Measurements from ENCODE around the gene NAV3.

Gene NAV3

DNA sequence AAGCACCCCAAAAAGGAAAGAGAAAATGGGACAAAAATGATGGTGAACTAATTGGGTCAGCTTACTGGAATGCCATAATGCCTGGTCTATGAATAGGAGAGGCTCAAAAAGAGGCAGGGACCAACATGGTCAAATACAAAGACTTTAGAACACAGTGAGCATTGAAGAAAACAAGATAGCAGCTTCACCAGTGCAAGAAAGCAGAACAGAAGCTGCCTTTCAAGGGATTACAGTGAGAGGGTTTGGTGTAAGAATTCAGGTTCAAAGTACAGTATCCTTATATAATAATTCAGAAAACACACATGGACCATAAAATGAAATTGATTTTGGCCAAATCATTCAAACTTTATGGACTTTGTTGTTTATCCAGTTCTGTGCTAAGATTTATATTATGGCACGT is 162.1 kb downstream of the NAV3 start:
- DNase-seq (ENCODE audit: low read depth) = no peak

DNA sequence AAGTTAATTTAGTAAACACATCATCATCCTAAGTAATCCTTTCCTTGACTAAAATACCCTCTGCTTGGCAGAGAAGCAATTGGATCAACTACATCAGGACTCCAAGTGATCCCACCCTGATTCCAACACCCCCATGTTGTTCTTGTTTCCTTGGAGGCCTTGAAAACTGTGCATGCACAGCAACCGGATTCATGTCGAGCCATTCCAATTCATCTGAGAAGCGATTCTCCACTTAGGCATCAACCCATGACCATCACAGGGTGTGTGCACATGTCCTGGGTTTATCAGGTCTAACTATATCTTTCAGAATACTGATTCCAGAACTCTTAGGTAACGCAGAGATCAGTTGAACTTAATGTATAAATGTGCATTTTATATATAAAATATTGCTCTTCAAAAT is 163.0 kb downstream of the NAV3 start:
- no peak for DNase-seq (ENCODE audit: low read depth)

DNA sequence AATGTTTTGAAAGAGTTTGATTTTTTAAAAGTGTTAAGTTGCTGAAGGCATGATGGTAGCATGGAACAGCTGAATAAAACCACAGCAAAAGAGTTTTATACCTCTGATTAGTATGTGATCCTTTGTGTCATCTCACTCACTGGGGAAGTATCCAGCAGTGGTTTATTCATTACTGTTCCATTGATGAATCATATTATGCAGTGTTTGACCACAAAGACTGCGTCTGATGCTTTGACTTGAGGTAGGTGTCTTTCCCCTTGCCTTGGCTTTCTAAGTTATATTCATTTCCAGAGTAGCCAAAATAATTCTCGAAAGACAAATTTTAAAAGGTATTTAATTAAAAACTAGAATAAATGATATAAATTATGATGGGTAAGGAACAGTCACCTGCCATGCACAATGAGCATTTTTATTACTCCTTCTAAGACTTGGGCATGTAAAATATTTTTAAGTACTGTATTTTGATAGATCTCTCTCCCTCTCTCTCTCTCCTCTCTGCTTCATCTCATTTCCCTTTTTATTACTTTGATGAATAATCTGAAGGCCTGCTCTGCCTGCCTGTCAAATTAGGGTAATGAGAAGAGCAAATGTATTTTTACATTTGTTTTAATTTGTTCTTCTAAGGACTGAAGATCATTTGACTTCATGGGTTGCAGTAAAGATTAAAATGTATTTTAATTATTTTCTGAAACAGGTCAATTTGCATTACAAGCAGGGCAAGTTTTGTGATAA is 164.9 kb downstream of the NAV3 start:
- no peak for DNase-seq (ENCODE audit: low read depth)

DNA sequence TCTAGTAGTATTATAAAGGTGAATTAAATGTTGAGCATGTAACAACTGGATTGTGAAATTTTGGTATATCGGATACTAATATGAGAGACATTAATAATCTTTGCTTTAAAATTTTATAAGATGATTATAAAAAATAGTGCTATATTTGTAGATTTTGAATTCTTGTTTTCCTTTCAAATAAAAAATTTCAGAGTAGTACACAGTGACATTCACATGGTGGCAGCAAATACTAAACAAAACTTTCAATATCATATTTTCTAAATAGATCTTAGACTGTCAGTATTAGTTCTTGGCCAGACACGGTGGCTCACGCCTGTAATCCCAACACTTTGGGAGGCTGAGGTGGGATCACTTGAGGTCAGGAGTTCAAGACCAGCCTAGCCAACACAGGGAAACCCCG is 166.0 kb downstream of the NAV3 start:
- DNase-seq (ENCODE audit: low read depth) = no peak

DNA sequence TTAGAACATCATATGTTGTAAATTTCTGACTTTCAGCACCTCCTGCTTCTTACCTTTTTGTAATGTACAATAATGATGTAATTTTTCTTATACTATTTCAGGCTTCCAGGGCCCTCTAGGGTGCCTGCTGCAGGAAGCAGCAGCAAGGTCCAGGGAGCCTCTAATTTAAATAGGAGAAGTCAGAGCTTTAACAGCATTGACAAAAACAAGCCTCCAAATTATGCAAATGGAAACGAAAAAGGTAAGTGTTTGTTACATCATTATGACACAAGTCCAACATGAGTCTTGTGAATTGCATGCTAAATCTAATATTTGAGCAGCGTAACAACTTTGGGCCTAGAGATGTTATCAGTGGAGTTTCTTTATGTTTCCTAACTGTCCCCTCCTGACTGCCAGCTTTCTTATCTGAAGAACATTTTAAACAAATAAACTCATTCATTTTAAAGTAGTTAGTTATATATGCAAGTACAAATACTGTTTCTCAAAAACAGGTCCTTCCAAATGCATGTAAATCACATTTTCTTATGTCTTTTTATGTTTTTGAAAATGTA is 167.6 kb downstream of the NAV3 start:
- no peak for DNase-seq (ENCODE audit: low read depth)

DNA sequence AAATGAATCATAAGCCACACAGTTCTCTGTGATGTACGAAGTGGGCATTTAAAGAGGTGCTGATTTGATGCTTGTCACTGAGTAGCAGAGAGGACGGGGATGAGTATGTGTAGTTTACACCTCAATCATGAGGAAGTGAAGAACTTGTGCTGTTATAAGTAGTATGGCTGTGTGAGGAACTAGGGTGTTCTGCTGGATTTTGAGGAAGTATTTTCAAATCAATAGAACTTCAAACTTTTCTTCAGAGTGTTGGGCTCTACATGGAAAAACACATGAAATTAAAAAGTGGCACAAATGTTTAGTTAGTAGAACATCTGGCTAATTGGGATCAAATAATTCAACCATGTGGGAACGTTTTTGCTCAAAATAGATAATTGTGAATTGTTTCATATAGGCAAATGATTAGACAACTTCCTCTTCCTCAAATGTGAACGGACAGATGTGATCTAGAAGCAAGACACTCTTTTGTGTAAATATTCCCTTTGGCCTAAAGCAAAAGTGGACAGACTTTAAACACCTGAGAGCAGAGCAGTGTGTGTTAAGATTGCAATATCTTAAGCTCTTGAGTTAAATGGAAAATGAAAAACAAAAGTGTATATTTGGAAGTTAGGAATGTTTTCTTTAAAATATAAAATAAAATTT is 168.5 kb downstream of the NAV3 start:
- no peak for DNase-seq (ENCODE audit: low read depth)

DNA sequence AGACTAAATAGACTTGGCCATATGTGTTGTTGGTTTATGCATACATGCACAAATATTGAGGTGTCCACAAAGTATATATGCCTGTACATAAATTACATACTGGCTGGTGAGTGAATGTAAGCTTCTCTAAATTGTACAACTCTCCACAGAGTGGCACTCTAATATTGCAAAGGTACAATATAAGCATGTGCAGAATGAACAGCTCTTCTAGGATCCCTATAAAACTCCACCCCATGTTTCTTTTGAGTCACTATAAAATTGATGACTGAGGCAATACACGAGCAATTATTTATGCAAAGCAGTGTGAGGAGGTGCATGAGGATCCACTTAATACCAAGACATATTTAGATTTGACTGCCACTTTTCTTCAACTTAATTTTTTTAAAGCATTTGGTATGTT is 172.2 kb downstream of the NAV3 start:
- DNase-seq (ENCODE audit: low read depth) = no peak

DNA sequence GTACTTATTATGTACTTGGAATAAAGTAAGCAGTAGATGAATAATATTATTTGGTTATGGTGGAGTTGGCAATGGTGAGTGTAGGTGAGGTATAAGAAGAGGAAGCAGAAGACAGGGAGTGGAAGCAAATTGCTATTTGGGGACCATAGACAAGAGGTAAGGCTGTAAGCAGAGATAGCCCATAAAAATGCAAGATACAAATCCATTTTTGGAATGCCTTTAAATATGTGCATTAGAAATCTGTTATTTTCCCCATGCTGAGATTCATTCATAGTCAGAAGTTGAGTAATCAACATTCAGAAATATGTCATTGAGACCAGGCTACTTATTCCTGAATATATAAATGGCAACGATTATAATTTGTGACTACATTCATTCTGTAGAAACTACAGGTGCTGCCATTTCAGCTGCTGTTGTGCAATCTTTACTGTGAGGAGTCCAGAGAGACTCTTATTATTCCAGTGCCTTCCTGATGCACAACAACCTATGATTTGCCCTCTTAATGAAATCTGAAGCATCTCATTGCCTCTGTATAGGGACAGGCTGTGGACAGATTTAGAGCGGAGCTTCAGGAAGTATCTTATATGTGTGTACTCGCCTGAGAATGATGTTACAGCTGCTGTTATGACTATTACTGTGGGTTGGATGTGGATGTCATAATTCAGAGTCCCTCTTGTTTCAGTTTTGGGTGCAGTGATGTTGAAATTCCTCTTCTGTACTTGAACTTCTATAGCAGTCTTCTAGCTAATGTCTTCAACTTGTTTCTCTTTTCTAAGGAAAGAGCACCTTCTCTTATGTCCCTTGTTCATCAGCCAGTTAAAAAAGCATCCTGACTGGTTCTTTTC is 173.8 kb downstream of the NAV3 start:
- DNase-seq (ENCODE audit: low read depth) = no peak

DNA sequence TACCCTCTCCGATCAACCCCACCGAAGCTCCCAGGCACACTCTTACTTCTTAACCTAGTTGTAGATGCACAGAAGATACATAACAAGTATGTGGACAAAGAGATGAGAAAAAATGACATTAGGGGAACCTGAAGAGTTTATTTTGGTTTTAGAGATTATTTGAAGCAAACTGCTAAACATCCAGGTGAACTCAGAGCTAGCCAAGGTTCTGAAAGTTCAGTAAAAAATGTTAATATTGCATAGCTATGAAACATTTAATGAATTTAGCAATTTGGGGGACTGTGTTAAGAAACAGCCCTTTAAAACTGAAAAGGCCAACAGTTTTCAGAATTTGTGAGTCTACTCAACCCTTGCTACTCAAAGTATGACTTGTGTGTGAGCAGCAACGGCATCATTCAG is 174.4 kb downstream of the NAV3 start:
- no peak for DNase-seq (ENCODE audit: low read depth)

DNA sequence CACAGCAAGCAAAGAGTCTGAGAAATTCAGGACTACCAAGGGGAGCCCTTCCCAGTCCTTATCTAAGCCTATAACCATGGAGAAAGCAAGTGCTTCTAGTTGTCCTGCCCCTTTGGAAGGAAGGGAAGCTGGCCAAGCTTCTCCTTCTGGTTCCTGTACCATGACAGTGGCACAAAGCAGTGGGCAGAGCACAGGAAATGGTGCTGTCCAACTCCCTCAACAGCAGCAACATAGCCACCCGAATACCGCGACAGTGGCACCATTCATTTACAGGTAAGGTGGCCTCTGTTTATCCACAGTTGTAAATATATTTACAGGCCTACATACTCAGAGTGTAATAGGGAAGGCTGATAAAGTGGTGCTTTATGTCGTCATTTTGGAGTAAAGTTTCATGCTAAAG is 176.5 kb downstream of the NAV3 start:
- no peak for DNase-seq (ENCODE audit: low read depth)

DNA sequence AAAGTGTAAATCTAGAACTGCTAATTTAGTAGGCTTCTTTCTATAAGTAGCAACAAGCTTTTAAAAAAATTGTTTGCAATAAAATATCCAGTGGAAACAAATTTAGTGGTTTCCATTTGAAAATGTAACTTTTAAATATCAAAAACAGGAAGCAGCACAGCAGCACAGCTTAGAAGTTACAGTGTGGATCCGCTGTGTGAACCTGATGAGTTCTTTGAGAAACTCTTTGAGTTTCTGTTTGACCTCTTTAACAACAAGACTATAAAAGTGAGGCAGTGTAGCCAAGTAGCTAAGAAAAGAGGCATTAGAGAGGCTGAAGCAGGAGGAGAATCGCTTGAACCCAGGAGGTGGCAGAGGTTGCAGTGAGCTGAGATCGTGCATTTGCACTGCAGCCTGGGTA is 178.3 kb downstream of the NAV3 start:
- no peak for DNase-seq (ENCODE audit: low read depth)

DNA sequence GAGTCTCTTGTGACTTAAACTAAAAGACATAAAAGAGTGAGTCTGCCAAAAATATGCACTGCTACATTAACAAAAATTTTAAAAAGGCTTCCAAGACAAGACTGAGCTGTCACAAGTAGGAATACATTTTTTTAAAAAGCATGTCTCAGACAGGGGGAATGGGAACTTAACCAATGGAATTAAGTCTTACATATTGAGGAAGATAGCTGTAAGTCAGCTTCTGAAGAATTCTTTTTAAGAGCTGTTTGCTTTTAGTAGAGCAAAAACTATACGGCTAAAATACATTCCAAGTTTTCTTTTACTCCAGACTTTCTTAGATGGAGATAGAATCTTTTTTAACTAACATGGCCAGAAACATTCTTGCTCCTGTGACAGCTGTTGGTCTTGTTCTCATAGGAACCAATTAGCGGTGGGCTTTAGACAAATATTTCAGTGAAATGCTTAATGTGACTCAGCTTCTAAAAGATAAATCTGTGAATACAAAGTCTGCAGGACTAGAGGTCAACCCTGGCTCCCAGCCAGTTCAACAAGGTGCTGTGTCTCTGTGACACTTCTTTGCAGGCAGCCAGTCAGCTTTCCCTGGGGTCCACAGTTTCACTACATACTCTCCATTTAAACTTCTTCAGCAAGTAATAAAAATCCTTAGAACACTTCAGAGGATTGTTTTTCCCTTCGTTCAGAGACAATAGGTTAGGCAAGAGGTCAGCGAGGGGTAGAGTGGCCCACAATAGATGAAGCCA is 187.6 kb downstream of the NAV3 start:
- DNase-seq (ENCODE audit: low read depth) = no peak

DNA sequence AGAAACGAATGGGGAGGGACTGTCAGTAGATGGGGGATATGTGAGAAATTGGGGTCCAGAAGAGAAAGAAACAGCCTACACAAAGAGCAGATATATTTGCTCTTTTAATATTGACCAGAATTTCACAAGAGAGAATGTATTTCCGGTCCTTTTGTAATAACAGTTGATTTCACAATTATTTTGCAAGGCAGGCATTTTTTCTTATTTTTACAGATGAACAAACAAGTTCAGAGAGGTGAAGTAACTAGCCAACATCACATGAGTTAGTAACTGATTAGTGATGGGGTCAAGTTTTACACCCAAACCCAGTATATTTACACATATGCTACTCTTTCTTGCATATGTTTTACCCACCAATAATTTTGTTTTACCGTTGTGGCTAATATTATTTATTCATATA is 188.2 kb downstream of the NAV3 start:
- no peak for DNase-seq (ENCODE audit: low read depth)

DNA sequence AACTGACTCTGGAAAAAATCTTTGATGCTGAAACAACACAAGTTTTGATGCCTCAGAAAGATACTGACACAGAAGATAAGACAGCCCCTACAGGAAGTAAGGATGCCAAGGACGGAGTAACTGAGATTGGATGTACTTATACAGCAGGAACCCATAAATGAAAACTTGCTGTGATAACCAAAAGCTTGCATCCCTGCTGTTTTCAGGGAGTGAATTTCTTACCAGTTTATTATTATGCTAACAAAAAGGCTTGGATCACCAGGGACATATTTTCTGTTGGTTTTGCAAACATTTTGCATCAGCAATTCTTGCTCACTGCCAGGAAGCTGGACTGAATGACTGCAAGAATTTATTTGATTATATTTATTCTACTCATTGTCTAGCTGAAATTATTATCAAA is 197.7 kb downstream of the NAV3 start:
- no peak for DNase-seq (ENCODE audit: low read depth)

DNA sequence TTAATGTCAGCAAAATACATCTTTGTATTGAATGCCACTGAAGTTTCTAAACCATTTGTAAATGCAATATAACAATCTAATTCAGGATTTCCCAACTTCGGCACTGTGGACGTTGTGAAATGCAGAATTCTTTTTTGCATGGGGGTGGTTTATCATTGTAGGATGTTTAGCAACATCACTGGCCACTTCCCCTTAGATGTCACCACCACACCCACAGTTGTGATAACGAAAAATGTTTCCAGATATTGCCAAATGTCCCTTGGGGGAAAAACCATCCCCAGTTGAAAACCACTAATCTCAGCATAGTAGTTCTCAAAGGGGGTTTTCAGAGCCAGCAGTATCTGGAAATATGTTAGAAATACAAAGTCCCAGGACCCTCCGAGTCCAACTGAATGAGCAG is 203.3 kb downstream of the NAV3 start:
- no peak for DNase-seq (ENCODE audit: low read depth)

DNA sequence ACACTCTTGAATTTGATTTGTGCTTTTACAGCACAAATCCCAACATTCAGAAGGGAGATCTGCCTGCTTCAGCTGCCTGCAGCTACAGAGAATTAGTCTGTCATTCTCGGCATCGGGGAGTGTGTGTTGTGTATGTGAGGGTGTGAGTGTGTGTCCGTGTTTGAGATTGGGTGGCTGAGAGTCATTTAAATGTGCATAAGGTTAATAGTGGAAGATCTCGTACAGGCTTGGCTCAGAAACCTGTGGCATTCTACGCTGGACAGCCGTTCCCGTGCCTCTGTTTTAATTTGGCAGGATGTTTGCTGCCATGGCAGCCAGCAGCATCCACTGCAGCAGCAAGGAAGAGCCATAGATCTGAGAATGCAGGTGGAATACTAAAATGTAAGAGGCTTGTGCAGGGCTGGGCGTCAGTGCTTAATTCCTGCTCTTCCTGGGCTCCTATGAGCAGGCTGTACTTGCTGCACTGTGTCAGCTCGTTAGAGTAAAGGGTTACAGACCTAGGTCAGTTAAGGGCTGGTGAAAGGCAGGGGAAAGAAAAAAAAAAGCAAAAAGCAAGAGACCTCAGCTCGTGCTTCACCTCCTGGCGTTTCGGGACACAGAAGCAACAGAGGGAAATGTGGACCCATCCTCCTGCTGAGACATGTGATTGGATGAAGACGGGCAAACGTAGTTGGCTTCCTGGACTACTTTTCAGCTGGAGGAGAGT is 205.4 kb downstream of the NAV3 start:
- no peak for DNase-seq (ENCODE audit: low read depth)

DNA sequence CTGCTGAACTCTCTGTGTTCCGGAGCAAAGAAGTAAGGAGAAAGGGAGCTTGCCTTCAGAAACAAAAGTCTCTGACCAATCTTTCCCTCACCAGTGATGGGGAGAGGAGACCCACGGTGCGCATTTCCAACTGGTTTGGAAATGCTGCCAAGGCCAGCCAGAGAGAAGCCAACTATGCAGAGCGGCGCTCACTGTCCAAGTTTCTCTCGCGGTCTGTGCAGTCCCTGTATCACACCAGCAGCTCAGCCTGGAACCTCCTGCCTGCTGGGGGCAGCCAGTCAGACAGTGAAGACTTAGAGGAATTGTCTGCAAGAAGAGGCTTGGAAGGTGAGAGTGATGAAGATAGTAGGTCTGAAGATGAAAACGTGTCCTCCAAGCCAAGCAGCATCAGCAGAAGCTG is 206.2 kb downstream of the NAV3 start:
- DNase-seq (ENCODE audit: low read depth) = no peak

DNA sequence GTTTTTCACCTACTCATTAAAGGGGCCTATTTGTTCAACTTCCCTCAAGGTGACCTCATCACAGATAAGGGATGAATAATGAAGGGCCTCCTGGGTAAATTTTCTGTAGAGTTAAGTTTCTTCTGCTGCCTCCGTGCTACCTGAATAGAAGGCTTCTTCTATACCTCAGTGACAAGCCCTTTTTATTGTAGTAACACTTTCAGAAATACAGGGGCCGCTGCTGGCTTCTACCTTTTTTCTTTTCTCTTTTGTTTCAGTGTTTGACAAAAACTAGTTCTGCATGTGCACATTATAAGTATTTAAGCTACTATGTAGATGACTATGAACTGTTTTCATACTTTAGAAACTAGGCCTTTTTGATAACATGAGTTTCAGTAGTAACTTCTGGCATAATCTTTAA is 207.0 kb downstream of the NAV3 start:
- no peak for DNase-seq (ENCODE audit: low read depth)

DNA sequence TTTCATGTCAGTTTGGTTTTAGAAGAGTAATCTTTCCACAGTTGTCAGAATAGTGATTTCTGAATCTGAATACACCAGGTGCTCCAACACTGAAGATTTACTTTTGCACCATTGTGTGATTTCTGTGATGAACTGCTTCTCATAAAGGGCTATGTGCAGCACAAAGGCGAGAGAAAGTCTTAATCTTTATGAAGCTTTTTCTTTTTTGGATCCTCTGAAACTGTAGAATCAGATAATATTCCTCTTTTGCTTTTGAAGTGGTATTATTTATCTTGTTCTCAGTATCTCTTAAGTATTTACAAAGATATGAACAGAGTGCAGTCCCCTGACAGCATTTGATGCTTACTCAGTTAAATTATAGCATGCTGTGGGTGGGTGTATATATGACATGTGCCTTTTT is 207.8 kb downstream of the NAV3 start:
- DNase-seq (ENCODE audit: low read depth) = no peak

DNA sequence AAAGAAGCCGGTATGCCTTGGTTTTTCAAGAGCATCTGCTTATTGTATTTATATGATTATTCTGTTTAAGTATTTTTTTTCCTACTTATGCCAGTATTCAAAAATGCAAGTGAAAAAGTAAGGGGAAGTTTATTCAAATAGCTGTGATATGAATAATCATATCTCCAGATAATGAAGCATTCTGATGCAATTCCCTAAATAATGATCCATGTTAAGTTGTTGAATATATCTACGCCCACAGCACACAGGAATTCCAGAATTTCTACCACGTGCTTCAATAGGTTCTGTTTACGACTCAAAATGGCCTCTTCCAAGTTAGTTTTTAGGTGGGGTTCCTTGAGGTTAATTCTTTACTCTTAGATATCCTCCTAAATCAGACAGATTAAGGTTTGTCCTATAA is 208.3 kb downstream of the NAV3 start:
- DNase-seq (ENCODE audit: low read depth) = no peak

DNA sequence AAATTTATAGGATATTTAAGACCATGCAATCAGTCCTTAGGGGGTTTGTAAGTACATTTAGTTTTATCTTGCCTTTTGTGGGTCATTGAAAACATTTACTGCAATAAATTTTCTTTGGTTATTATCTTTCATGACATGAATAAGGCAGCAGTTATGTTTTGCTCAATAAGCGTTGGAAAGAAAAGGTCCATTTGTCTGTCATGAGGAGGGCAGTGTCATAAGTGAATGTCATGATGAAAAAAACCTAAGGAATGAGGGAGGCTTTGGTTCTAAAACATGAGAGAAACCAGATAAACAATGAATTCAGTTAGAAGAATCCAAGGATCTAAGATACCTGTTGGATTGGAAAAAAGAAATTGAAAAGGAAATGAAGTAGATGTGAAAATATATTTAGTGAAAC is 209.4 kb downstream of the NAV3 start:
- DNase-seq (ENCODE audit: low read depth) = no peak

DNA sequence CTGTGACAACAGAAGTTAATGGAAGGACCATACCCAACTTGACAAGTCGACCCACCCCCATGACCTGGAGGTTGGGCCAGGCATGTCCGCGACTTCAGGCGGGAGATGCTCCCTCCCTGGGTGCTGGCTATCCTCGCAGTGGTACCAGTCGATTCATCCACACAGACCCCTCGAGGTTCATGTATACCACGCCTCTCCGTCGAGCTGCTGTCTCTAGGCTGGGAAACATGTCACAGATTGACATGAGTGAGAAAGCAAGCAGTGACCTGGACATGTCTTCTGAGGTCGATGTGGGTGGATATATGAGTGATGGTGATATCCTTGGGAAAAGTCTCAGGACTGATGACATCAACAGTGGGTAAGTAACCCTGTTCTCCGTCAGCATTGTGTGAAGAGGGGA is 220.1 kb downstream of the NAV3 start:
- DNase-seq (ENCODE audit: low read depth) = no peak
